B cell (primary cell): ENCODE data around the gene C9orf72. TPM values are rescaled to one million over a fixed set of nuclear protein-coding genes. Genes with fewer than 3 reads are reported as not detected.
A peak's percentile ranks its signal among the peaks of the same experiment; 100 is the strongest.

Source experiments
- ATAC-seq: fragments of 200-7000 bp; cut with Tn5 transposase; one replicate; pipeline ENCODE4 v1.10.0; 2021; ENCODE audit warnings: low read depth, mild to moderate bottlenecking, moderate number of reproducible peaks, moderate library complexity
- CTCF ChIA-PET: fragments of 350-600 bp; sonication (Branson Sonifier 250); formaldehyde crosslinking; loops from one replicate; lab custom pipeline; 2021; ENCODE audit warnings: antibody characterized with exemption, inconsistent platforms; lab: Charles Lee
- POLR2A ChIA-PET: fragments of 350-600 bp; sonication (Branson Sonifier 250); formaldehyde crosslinking; loops from one replicate; lab custom pipeline; 2021; ENCODE audit warnings: antibody characterized with exemption; lab: Charles Lee
- DNase-seq: peaks from one replicate; pipeline ENCODE4 v3.0.0; 2013
- H2AFZ ChIP-seq: 2 replicates; pipeline ENCODE4 v1.6.1; 2012; ENCODE audit warnings: mild to moderate bottlenecking, low read depth, low read length; ENCODE audit not compliant: insufficient read depth, poor library complexity, severe bottlenecking
- H3K27ac ChIP-seq, 2 donors: 1 replicate in 1 of 2; 2 replicates in 1 of 2; pipeline ENCODE4 v1.5.1; 2012 to 2013; ENCODE audit warnings: low read length in 2 of 2, mild to moderate bottlenecking in 2 of 2, moderate library complexity in 1 of 2
- H3K27me3 ChIP-seq, 4 experiments: fragments of 200-600 bp in 1 of 4; sonication (generic) in 1 of 4; replicated peaks in 1 of 4; 1 replicate in 2 of 4; 2 replicates in 2 of 4; pipeline versions ENCODE4 v1.6.1 to v1.7.0; 2013 to 2016; ENCODE audit warnings: low read length in 3 of 4, mild to moderate bottlenecking in 2 of 4, mixed read lengths in 1 of 4, moderate library complexity in 1 of 4; ENCODE audit not compliant: insufficient read depth in 4 of 4, control insufficient read depth in 3 of 4; ENCODE audit errors: control extremely low read depth in 1 of 4
- H3K36me3 ChIP-seq, 2 experiments: replicated peaks in 1 of 2; 1 replicate in 1 of 2; 2 replicates in 1 of 2; pipeline versions ENCODE4 v1.6.1 to v1.7.1; 2013; ENCODE audit warnings: low read length in 1 of 2; ENCODE audit not compliant: insufficient read depth in 2 of 2, control insufficient read depth in 1 of 2; ENCODE audit errors: control extremely low read depth in 1 of 2, extremely low read depth in 1 of 2
- H3K4me1 ChIP-seq, 2 donors: fragments of 200-600 bp in 1 of 2; sonication (generic) in 1 of 2; 1 replicate in 1 of 2; 2 replicates in 1 of 2; pipeline versions ENCODE4 v1.5.1 to v1.6.1; 2013 to 2017; ENCODE audit warnings: low read length in 2 of 2; ENCODE audit not compliant: control insufficient read depth in 2 of 2, insufficient read depth in 2 of 2
- H3K4me2 ChIP-seq: replicated peaks from 2 replicates; pipeline ENCODE3; 2012; ENCODE audit warnings: mild to moderate bottlenecking, low read depth, low read length; ENCODE audit not compliant: poor library complexity, severe bottlenecking
- H3K4me3 ChIP-seq, 5 experiments: fragments of 200-600 bp in 1 of 5; sonication (generic) in 1 of 5; 1 replicate in 3 of 5; 2 replicates in 2 of 5; pipeline versions ENCODE4 v1.5.1 to v1.7.0; 2011 to 2016; ENCODE audit warnings: low read length in 4 of 5, mild to moderate bottlenecking in 4 of 5, low read depth in 2 of 5, control low read depth in 1 of 5, moderate library complexity in 1 of 5; ENCODE audit not compliant: insufficient read depth in 1 of 5; ENCODE audit errors: control extremely low read depth in 1 of 5, extremely low read depth in 1 of 5
- H3K79me2 ChIP-seq: fragments of 200-600 bp; sonication (generic); one replicate; pipeline ENCODE4 v1.6.0; 2016; ENCODE audit warnings: low read length; ENCODE audit not compliant: control insufficient read depth, insufficient read depth
- H3K9ac ChIP-seq: fragments of 200-600 bp; sonication (generic); 2 replicates; pipeline ENCODE4 v1.6.1; 2017; ENCODE audit warnings: mild to moderate bottlenecking, low read length, moderate library complexity
- H3K9me3 ChIP-seq, 3 donors: one replicate each; pipeline versions ENCODE4 v1.6.1 to v1.7.1; 2013; ENCODE audit warnings: low read length in 2 of 3; ENCODE audit not compliant: control insufficient read depth in 2 of 3, insufficient read depth in 1 of 3; ENCODE audit errors: control extremely low read depth in 1 of 3
- H4K20me1 ChIP-seq: 2 replicates; pipeline ENCODE4 v1.6.0; 2012; ENCODE audit warnings: mild to moderate bottlenecking, low read length; ENCODE audit not compliant: insufficient read depth, control insufficient read depth, poor library complexity, severe bottlenecking
- H3K27ac Mint-ChIP-seq: one replicate; pipeline ENCODE4 v1.8.0; 2021; ENCODE audit warnings: mixed read lengths
- H3K27me3 Mint-ChIP-seq: one replicate; pipeline ENCODE4 v1.8.0; 2021; ENCODE audit warnings: mixed read lengths
- H3K4me1 Mint-ChIP-seq: one replicate; pipeline ENCODE4 v1.8.0; 2021; ENCODE audit warnings: mixed read lengths
- H3K4me3 Mint-ChIP-seq: one replicate; pipeline ENCODE4 v1.8.0; 2021; ENCODE audit warnings: mixed read lengths
- H3K9me3 Mint-ChIP-seq: one replicate; pipeline ENCODE4 v1.8.0; 2022; ENCODE audit warnings: mixed read lengths; ENCODE audit not compliant: insufficient read depth
- EZH2 ChIP-seq: IDR thresholded peaks from 2 replicates; pipeline ENCODE4 v1.6.1; 2012; ENCODE audit warnings: borderline replicate concordance, low read depth, mild to moderate bottlenecking, moderate library complexity, low read length; ENCODE audit not compliant: insufficient read depth, poor library complexity, severe bottlenecking
- WGBS: methylation state at CpG from one replicate; pipeline ENCODE4 v1.1.5; 2013; ENCODE audit warnings: missing lambda C conversion rate; ENCODE audit not compliant: insufficient coverage; 5-methylcytosine and 5-hydroxymethylcytosine counted together
- intact Hi-C: fragments of 100-400 bp; cut with micrococcal nuclease; formaldehyde crosslinking; loops from one replicate; pipeline ENCODE4 v1.10.0; 2022
- polyA plus RNA-seq: library from polyadenylated mRNA; depleted of rRNA; stranded (reverse); fragments of >200 nt; gene quantifications from 2 replicates; pipeline ENCODE4 v1.2.3, GENCODE V29; 2012
- total RNA-seq, 2 donors: library from RNA; stranded (reverse); fragments of 120-200 nt in 1 of 2; gene quantifications; 1 replicate in 1 of 2; 2 replicates in 1 of 2; pipeline versions ENCODE4 v1.2.3 to v1.2.4, GENCODE V29; 2013 to 2022
- TF ChIP-seq, protein P1 (sequence below): fragments of 200-600 bp; IDR thresholded peaks from one replicate; pipeline ENCODE4 v1.8.0; 2022; ENCODE audit warnings: antibody characterized with exemption, mild to moderate bottlenecking

The C9orf72 gene
- total and polyA plus RNA-seq, 2 donors (not counting 1 experiment from before 2014, with no cell fraction given): 18.3 to 27.6 TPM

DNA sequence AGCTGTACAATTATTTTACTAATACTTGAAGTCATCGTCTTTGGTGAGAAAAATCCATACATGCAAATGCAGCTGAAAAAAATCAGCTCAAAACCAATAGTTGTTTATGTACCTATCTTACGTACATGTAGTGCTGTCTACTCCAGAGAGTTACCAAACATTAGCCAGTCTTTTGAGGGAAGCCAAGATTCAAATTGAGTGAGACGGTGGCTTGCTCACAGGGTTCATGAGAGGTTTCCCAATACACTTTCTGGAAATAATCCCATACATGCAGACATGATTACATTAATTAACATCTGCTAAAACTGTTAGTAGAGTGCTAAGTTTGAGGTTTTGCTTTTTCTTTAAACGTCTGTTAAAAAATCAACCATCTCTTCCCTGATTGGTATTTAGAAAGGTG, 2.3 kb downstream of the C9orf72 start:
- Histone ChIP-seq H4K20me1 (no peaks in the 10 kb centered on the region), H2AFZ (no peak overlapping the region), H3K79me2 (peaks cover 48% of the 10 kb centered on the region), H3K9me3 (no peaks in the 10 kb centered on the region), H3K36me3 (no peaks in the 10 kb centered on the region), H3K27ac (no peak overlapping the region), H3K9ac (no peak overlapping the region), H3K4me3 (no peak overlapping the region), H3K27me3 (no peaks in the 10 kb centered on the region), H3K4me1 (peaks cover 16 to 19% of the 10 kb centered on the region in 2 donors), H3K4me2 (no peak overlapping the region)
- ChIA-PET CTCF (interaction anchor here (0.6 to 1.5 kb wide), 3 partner anchors 22 to 238 kb away, joined by 3 read pairs; no protein-coding TSS in a partner anchor), POLR2A (interaction anchor here (0.6 kb wide), 1 partner anchor 91 kb away, joined by 7 read pairs; no protein-coding TSS in a partner anchor)
- TF ChIP-seq, protein P1, sequence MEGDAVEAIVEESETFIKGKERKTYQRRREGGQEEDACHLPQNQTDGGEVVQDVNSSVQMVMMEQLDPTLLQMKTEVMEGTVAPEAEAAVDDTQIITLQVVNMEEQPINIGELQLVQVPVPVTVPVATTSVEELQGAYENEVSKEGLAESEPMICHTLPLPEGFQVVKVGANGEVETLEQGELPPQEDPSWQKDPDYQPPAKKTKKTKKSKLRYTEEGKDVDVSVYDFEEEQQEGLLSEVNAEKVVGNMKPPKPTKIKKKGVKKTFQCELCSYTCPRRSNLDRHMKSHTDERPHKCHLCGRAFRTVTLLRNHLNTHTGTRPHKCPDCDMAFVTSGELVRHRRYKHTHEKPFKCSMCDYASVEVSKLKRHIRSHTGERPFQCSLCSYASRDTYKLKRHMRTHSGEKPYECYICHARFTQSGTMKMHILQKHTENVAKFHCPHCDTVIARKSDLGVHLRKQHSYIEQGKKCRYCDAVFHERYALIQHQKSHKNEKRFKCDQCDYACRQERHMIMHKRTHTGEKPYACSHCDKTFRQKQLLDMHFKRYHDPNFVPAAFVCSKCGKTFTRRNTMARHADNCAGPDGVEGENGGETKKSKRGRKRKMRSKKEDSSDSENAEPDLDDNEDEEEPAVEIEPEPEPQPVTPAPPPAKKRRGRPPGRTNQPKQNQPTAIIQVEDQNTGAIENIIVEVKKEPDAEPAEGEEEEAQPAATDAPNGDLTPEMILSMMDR: no peak
- TF ChIP-seq EZH2: no peak
- DNase-seq (no peak), ATAC-seq (no peak)
- peak overlapping the region; percentile 65 for H3K27ac Mint-ChIP-seq
- intact Hi-C loops: loop anchor here (5.0 kb wide), 1 partner anchor 679 kb away; the partner anchor contains the start of gene CAAP1
- H3K4me1 Mint-ChIP-seq: peaks cover 27% of the 10 kb centered on the region
- no CpG with 5 or more reads among the region's 4 CpGs for WGBS
- H3K9me3 Mint-ChIP-seq: no peaks in the 10 kb centered on the region
- peak overlapping the region; percentile 26 for H3K4me3 Mint-ChIP-seq
- H3K27me3 Mint-ChIP-seq: no peaks in the 10 kb centered on the region

DNA sequence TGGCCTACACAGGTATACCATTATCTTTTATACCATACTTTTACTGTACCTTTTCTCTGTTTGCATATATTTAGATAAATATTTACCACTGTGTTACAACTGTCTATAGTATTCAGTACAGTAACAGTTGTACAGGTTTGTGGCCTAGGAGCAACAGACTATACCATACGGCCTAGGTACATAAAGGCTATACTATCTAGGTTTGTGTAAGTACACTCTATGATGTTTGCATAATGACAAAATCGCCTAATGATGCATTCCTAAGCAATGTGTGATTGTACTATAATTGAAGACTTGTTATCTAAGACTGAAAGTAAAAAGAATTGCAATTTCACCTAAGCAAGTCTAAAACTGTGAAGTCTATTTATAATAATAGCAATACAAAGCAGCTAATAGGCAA, 3.9 kb downstream of the C9orf72 start:
- Mint-ChIP-seq H3K4me1 (peaks cover 31% of the 10 kb centered on the region), H3K27me3 (no peaks in the 10 kb centered on the region), H3K9me3 (no peaks in the 10 kb centered on the region), H3K4me3 (no peak overlapping the region), H3K27ac (no peak overlapping the region)
- no peaks in the 10 kb centered on the region for H4K20me1 ChIP-seq
- intact Hi-C loops: no loop called here
- TF ChIP-seq EZH2: no peak
- TF ChIP-seq, protein P1: no peak
- no CpG with 5 or more reads among the region's 2 CpGs for WGBS
- no peak overlapping the region for H3K4me3 ChIP-seq
- no peak overlapping the region for H3K9ac ChIP-seq
- no peaks in the 10 kb centered on the region for H3K36me3 ChIP-seq
- no peak overlapping the region for H3K4me2 ChIP-seq
- no peak for ATAC-seq
- no peaks in the 10 kb centered on the region for H3K9me3 ChIP-seq
- H3K4me1 ChIP-seq: peaks cover 27 to 28% of the 10 kb centered on the region in 2 donors
- H3K27ac ChIP-seq: no peak overlapping the region
- no peak for DNase-seq
- H2AFZ ChIP-seq: no peak overlapping the region
- ChIA-PET CTCF (interaction anchor here (1.9 to 2.0 kb wide), 2 partner anchors 40 to 237 kb away, joined by 6 to 9 read pairs; partner anchors contain the start of gene MOB3B), POLR2A (no interaction called here)
- peaks cover 48% of the 10 kb centered on the region for H3K79me2 ChIP-seq
- H3K27me3 ChIP-seq: no peaks in the 10 kb centered on the region
